ENCODE data around the gene INMT.
"Not testable (repeated sequence)": the region's sequence is repeated elsewhere in the genome, so short reads cannot be mapped to it uniquely, and the experiment has no call there.

- not testable (repeated sequence) for TF ChIP-seq CTCF (IDR thresholded peaks at IDR 0.05; ENCODE audit: low read depth, low read length); EZH2phosphoT487 (IDR thresholded peaks at IDR 0.05; ENCODE audit: low read depth)
These were observed 32.5 kb upstream of the INMT start for GRCh38 chr7:30719434-30719833.

Data from OCI-LY3 (cell line).